NCI-H1694 treated with DMSO at 0.1 percent for 48 hours (cell line): ENCODE data around the gene RAB27A.

Source experiments
- DNase-seq: peaks from one replicate; lab custom pipeline; 2025; lab: John Stamatoyannopoulos, UW

The RAB27A gene

GRCh38 chr15:55222588-55222987 lies 67.0 kb downstream of the RAB27A start:
- no peak for DNase-seq

DNA sequence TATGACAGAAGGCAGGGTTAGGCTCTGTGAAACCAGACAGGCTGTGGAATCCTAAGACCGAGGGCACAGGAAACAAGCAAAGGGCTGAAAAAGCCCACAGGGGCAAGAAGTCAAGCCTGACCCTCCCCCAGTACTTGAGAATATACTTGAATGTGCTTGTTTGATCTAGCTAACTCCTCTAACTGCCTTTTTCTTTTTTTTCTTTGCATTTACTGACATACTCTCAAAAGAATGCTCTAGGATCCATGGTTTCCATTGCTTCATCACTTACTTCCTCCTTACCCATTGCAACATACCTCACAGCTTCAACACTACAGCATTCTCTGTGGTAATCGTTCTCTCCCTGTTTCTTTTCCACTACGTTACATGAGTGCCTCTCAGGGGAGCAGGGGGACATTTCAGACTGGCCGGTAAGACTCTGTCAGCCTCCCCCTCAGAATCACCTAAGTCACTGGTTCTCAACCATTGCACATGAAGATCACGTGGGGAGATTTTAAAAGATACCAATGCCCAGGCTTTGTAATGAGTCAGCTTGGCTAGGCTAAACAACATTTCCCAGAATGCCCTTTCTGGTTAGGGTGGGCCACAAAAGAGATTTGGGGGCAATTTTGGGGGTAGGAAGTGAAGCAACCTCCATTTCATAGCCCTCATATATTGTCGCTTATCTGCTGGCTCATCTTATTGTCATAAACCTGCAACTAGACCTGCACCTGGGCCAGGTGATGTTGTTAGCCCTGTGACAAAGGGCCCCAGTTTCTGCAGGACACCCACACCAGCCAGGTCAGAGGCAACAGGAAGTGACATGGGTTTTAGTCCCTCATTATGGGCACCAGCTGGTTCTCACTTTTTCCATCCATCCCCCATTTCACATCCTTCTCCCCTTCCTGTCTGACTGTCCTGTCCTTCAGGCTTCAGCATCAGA lies 68.3 kb downstream of the RAB27A start:
- DNase-seq = peak; percentile 6

DNA sequence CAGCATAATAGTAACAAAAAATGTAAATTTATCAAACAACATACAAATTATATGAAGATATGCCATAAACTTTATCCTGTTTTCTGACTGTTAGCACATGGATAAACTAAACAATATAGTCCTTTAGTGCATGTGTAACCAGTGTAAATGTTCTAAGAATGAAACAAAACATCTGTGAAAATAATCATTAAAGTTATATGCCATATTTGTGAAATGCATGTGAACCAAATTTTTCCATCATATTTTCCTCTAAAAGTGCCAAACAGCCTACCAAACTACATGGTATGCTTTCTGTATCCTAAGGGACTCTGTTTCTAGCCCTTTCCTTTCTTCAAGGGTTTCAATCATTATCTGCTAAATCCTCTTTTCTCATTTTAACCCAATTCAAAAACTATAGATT lies 69.0 kb downstream of the RAB27A start:
- DNase-seq = no peak

- no peak for DNase-seq
Observed at GRCh38 chr15:55218056-55218455, 71.6 kb downstream of the RAB27A start.

DNA sequence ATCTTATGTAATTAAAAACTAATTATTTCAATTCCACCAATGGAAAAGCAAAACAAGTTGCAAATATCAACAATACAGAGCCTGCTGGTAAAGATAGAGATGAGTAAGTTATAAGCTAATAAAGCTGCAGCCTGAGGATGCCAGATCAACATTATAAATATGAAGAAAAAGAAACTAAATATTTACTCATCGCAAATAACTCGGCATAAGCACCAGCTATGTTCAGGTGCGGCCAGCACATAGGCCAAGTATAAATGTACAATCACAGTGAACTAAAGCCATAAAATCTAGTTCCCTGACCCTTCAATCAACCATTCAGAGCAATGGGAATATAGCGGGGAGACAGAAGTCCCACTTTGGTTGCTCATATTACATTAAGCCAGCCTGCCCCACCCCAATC lies 85.1 kb downstream of the RAB27A start:
- DNase-seq = no peak

DNA sequence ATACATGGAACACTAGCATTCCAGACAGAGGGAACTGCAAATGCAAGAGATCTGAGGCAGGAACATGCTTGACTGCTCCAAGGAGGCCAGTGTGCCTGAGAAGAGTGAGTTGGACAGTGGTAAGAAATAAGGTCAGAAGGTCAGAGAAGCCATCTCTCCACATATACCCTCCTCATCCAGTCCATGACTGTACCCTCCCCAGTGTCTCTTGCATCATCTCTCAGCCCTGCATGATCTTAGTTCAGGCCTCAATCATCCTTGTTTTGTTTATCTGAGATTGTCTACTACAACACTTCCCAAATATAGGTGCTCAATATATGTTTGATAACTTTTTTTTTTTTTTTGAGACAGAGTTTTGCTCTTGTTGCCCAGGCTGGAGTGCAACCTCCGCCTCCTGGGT lies 87.4 kb downstream of the RAB27A start:
- DNase-seq = no peak

- no peak for DNase-seq
Observed at GRCh38 chr15:55198706-55199105, 90.9 kb downstream of the RAB27A start.

- no peak for DNase-seq
Observed at GRCh38 chr15:55197719-55198118, 91.9 kb downstream of the RAB27A start.

- DNase-seq = peak; percentile 18
Observed at GRCh38 chr15:55197362-55197705, 92.3 kb downstream of the RAB27A start.

DNA sequence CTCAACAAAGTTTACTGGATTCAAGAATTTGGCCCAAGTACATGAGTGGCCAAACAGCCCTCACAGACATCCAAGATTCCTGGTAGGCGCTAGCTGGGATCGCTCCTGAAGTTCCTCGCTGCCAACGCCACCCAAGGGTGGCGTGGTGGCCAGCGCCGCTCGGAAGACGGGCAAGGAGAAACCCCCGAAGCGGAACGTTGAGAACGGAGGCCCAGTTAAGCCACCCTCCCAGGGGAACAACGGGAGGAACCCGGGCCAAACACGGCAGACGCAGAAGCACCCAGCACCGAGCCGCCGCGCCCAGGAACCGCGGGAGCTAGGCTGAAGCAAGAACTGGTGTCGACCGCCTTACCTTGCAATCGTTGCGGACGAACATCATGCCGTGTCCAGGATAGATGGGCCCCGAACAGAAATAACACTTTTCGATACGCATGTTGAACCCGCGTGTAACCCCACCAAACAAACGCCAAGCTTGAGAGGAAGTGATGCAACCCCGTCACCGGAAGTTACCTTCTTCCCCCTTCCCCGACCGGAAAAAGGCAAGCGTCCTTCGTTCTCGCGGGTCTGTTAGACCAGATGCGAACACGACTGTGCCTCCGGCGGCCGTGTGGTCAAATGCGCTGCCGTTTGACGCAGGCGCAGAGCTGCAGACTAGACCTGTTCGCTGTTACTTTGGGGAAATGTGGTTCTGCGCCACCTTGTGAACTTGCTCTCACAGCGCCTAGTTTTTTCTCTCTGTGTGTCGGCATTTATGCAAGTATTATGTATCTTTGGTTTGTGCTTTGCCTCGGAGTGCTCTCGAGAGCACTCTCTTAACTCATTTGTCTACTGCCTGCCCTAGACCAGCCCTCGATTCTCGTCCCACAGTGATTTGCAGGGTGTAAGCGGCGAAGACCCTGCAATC lies 92.9 kb downstream of the RAB27A start, which contains the start of gene RSL24D1:
Gene RSL24D1 (minus strand): TSS at position 484 of the 904 bp plus-strand sequence. CDS start 51 bp downstream, at position 433.
- DNase-seq = peak; percentile 92

- DNase-seq = no peak
Observed at GRCh38 chr15:55195996-55196395, 93.6 kb downstream of the RAB27A start.

DNA sequence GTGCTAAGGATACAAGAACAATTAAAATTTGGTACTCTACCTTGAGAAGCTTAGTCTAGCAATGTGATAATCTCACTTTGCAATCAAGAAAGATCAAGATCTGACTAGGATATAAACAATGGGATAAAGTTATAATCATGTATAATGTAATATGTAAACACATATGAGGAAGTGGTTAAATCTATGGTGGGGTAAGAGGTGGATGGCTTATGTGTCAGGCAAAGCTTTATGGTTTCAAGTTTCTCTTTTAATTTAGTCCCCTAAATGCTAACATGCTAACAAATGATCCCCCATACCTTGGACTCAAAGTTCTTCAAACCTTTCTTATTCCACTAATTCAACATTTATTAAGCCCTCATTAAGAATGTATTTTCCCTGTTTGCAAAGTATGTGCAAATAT lies 95.4 kb downstream of the RAB27A start:
- no peak for DNase-seq

DNA sequence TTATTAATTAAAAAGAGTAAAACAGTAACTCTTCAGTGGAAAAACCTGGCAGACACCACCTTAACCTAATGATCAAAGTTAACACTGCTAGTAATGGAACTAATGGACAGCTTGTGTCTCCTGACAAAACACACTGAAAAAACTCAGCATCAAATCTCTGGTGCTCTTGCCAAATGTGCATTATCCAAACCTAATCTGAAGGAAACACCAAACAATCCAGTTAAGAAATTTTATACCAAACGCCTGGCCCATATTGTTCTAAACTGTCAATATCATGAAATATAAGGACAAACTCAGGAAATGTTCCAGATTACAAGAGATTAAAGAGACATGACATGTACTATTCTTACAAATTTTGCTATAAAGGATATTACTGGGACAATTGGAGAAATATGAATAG lies 103.3 kb downstream of the RAB27A start:
- no peak for DNase-seq

DNA sequence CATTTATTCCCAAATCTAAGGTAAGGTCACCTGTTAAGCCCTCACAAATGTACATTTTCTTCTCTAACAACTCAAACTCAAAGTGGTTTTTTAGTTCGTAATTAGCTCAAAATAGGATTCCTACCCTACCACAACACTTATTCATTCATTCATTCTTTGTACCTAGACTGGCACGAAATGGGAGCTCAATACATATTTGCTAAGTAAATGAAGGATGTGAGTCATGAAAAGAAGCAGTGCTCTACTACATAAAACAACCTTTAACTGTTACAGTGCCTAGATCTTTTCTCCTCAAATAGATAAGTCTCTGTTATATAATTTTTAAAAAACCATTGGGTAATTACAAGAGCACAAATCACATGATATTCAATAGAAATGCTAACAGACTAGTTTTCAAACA lies 105.9 kb downstream of the RAB27A start:
- DNase-seq = no peak

GRCh38 chr15:55179141-55179540 lies 110.5 kb downstream of the RAB27A start:
- no peak for DNase-seq

DNA sequence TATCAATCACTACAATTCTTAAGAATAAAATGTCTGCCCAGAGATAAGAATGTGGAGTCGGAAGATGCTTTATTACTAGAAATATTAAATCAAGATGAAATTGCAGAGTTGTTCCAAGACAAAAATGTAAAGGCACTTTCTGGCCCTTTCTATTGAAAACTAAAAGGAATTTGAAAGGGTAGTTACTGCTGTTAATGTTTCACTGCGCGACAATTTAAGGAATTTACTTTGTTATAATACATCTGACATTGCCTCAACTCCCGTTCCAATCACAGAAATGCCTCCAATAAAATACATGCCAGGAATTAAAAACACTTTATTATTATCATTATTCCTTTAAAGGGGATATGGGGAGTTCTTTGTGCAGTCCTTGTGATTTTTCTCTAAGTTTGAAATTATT lies 119.3 kb downstream of the RAB27A start:
- DNase-seq = no peak

DNA sequence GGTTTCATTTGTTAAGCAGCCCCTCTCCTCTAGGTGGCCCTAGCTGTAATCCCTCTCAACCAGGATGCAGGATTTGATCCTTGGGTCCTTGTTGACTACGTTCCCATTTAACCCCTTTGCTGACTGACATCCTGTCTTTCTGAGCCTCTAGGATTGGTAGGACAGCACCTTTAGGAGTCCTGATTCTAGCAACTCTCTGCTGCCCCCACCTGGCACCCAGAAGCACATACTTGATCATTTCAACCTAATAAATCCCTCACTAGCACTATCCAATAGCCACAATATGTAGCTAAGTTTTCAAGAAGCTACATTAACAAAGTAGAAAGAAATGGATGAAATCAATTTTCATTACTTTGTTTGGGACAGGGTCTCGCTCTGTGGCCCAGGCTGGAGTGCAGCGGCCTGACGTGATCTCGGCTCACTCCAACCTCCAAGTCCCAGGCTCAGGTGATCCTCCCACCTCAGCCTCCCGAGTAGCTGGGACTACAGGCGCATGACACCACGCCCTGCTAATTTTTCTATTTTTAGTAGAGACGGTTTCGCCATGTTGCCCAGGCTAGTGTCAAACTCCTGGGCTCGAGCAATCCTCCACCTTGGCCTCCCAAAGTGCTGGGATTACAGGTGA lies 121.2 kb downstream of the RAB27A start:
- DNase-seq = peak; percentile 51

GRCh38 chr15:55164284-55164683 lies 125.3 kb downstream of the RAB27A start:
- no peak for DNase-seq
